ENCODE measurements around the gene TRAF3. TPM values are rescaled to one million over a fixed set of nuclear protein-coding genes. Genes with fewer than 3 reads are reported as not detected.

TRAF3 gene
- total RNA-seq, 1 experiment from 2014 or later, result 25.3 TPM

DNA sequence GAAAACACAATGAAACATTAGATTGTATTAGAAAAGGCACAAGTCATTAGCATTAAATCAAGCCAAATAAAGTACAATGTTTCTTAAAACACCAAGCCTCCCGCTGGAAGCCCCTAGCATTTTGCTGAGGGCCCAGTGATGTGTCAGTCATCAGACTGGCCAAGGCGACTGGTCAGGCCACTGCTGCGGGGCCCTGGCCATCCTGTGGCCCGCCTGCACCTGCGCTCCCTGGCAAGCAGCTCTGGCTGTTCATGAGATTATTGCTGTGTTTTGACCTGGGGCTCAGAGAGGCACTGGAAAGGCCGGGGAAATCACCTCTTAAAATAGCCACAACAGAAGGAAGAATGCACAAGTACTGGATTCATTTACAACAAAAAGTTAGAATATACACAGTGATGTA lies 121.0 kb downstream of the TRAF3 start:
- TF ChIP-seq, protein P1, sequence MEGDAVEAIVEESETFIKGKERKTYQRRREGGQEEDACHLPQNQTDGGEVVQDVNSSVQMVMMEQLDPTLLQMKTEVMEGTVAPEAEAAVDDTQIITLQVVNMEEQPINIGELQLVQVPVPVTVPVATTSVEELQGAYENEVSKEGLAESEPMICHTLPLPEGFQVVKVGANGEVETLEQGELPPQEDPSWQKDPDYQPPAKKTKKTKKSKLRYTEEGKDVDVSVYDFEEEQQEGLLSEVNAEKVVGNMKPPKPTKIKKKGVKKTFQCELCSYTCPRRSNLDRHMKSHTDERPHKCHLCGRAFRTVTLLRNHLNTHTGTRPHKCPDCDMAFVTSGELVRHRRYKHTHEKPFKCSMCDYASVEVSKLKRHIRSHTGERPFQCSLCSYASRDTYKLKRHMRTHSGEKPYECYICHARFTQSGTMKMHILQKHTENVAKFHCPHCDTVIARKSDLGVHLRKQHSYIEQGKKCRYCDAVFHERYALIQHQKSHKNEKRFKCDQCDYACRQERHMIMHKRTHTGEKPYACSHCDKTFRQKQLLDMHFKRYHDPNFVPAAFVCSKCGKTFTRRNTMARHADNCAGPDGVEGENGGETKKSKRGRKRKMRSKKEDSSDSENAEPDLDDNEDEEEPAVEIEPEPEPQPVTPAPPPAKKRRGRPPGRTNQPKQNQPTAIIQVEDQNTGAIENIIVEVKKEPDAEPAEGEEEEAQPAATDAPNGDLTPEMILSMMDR (IDR thresholded peaks at IDR 0.05; ENCODE audit: unreplicated experiment), result no peak
- no TSS peak for BruUV-seq (replicated peaks)
- CTCF ChIA-PET, result no interaction called here
- Mint-ChIP-seq H3K4me3 (ENCODE audit: unreplicated experiment) (no peak overlapping the region), H3K36me3 (ENCODE audit: insufficient read depth, unreplicated experiment) (peaks cover 42% of the 10 kb centered on the region), H3K27me3 (ENCODE audit: insufficient read depth, unreplicated experiment) (no peaks in the 10 kb centered on the region), H3K4me1 (ENCODE audit: insufficient read depth, unreplicated experiment) (no peaks in the 10 kb centered on the region), H3K9me3 (ENCODE audit: unreplicated experiment) (no peaks in the 10 kb centered on the region), H3K27ac (ENCODE audit: low read depth, unreplicated experiment) (no peak overlapping the region)
- DNase-seq (ENCODE audit: unreplicated experiment), result no peak
- intact Hi-C loops (cut with micrococcal nuclease), result no loop called here
- POLR2A ChIA-PET, result no interaction called here

DNA sequence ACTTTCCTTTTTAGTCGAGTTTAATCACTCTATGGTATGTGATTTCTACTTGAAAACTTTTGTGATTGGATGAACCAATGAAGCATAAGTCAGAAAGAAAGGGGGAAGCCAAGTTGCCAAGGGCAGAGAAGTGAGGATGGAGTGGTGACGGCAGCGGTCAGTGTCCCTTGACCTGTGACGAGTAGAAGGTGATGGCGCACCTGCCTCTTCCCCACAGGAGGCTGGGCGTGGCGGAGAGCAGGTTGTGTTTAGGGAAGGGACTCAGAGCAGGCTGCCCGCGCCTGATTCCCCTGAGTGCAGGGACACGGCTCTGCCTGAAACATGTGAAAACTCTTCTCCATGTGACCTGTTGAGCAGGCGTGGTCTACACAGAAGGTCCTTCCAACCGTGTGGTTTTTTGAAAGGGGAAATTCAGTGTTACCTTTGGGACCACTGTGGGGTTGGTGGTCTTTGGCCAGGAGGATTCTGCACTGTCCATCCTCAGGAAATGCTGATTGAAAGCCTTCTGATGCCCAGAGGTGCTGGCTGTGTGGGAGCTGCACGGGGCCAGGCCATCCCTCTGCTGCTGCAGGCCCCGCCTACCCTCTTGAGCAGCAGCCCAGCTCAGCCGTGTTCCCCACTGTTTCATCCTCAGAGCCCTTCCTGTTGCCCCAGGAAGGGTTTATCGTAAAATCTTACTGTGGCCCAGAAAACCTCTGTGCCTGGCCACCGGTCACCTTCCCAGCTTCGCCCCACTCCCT lies 121.7 kb downstream of the TRAF3 start:
- ChIA-PET POLR2A (no interaction called here), CTCF (interaction anchor here (0.7 kb wide), 1 partner anchor 17 kb away, joined by 4 read pairs; no protein-coding TSS in a partner anchor)
- Mint-ChIP-seq H3K9me3 (ENCODE audit: unreplicated experiment) (no peaks in the 10 kb centered on the region), H3K27ac (ENCODE audit: low read depth, unreplicated experiment) (no peak overlapping the region), H3K36me3 (ENCODE audit: insufficient read depth, unreplicated experiment) (peaks cover 42% of the 10 kb centered on the region), H3K4me3 (ENCODE audit: unreplicated experiment) (no peak overlapping the region), H3K4me1 (ENCODE audit: insufficient read depth, unreplicated experiment) (no peaks in the 10 kb centered on the region), H3K27me3 (ENCODE audit: insufficient read depth, unreplicated experiment) (no peaks in the 10 kb centered on the region)
- no peak for DNase-seq (ENCODE audit: unreplicated experiment)
- intact Hi-C loops (cut with micrococcal nuclease), result no loop called here
- BruUV-seq (replicated peaks), result no TSS peak
- TF ChIP-seq, protein P1 (IDR thresholded peaks at IDR 0.05; ENCODE audit: unreplicated experiment), result no peak

DNA sequence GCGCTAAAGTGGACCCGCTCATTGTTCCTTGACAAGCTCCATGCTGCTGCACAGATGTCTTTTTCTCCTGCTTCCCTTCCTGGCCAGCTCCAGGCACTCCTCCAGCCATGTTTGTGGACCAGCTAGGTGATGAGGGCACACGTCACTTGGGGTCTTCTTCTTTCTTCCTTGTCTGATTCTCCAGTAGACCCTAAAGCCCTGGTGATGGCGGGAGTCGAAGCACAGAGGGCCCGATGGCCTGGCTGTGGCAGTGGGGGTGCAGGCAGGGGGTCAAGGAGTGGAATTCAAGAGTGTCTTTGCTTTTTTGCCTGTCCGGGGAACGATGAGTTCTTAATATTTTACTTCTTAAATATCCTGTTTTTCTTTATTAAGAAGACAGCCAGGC lies 122.3 kb downstream of the TRAF3 start:
- no TSS peak for BruUV-seq (replicated peaks)
- intact Hi-C loops (cut with micrococcal nuclease), result no loop called here
- POLR2A ChIA-PET, result no interaction called here
- Mint-ChIP-seq H3K4me1 (ENCODE audit: insufficient read depth, unreplicated experiment) (no peaks in the 10 kb centered on the region), H3K27ac (ENCODE audit: low read depth, unreplicated experiment) (no peak overlapping the region), H3K27me3 (ENCODE audit: insufficient read depth, unreplicated experiment) (no peaks in the 10 kb centered on the region), H3K4me3 (ENCODE audit: unreplicated experiment) (no peak overlapping the region), H3K36me3 (ENCODE audit: insufficient read depth, unreplicated experiment) (peaks cover 40% of the 10 kb centered on the region), H3K9me3 (ENCODE audit: unreplicated experiment) (no peaks in the 10 kb centered on the region)
- CTCF ChIA-PET, result interaction anchor here (0.7 kb wide), 1 partner anchor 17 kb away, joined by 4 read pairs; no protein-coding TSS in a partner anchor
- TF ChIP-seq, protein P1 (IDR thresholded peaks at IDR 0.05; ENCODE audit: unreplicated experiment), result no peak
- DNase-seq (ENCODE audit: unreplicated experiment), result no peak

DNA sequence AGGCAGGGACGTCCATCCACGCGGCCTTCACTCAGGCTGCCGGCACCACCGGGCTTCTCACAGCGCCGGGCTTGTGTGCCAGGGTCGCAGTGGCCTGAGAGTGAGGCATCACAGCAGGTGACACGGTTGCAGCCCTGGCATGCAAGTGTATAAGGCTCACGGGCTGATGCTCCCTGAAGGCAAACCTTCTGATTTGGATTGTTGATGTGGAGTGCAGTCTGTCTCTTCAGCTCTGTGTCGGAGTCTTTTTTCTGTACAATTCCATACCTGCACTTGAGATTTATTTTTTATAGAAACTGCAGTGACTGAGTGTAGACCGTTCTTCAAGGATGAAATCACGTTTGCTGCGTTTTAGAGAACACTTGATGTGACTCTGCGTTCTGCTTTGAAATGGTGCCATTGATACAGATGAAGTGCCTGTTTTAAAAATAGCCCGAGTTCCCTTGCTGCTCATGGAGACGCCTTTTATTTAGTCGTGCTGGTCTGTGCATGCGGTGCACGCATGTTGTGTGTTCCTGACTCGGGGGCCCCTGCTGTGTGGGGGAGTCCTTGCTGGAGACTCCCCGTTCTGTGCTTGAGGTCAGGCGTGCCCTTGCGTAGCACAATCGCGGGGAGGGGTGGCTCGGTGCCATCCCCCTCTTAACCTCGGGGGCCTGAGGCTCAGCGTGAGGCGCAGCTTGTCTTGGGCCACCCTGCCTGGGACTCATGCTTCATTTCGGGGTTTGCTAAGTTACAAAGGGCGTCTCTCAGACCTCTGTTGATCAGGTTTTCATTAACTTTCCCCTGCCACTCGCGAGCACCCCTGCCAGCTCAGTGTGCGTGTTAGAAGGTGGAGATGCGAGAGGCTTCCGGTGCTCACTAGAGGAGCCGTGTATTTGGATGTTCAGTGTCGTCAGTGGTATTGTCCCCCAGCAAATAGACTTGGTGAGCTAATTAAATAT lies 123.7 kb downstream of the TRAF3 start:
- no peaks in the 10 kb centered on the region for H3K27me3 Mint-ChIP-seq (ENCODE audit: insufficient read depth, unreplicated experiment)
- CTCF ChIA-PET, result interaction anchor here (0.5 kb wide), 1 partner anchor 10 kb away, joined by 3 read pairs; no protein-coding TSS in a partner anchor
- no peaks in the 10 kb centered on the region for H3K4me1 Mint-ChIP-seq (ENCODE audit: insufficient read depth, unreplicated experiment)
- peaks cover 39% of the 10 kb centered on the region for H3K36me3 Mint-ChIP-seq (ENCODE audit: insufficient read depth, unreplicated experiment)
- TF ChIP-seq, protein P1 (IDR thresholded peaks at IDR 0.05; ENCODE audit: unreplicated experiment), result no peak
- no peaks in the 10 kb centered on the region for H3K9me3 Mint-ChIP-seq (ENCODE audit: unreplicated experiment)
- H3K4me3 Mint-ChIP-seq (ENCODE audit: unreplicated experiment), result no peak overlapping the region
- POLR2A ChIA-PET, result no interaction called here
- H3K27ac Mint-ChIP-seq (ENCODE audit: low read depth, unreplicated experiment), result no peak overlapping the region
- intact Hi-C loops (cut with micrococcal nuclease), result no loop called here
- BruUV-seq (replicated peaks), result no TSS peak
- DNase-seq (ENCODE audit: unreplicated experiment), result no peak
